M059J (cell line): ENCODE results near the gene AGBL4. TPM values are rescaled to one million over a fixed set of nuclear protein-coding genes. Genes with fewer than 3 reads are reported as not detected.

Source experiments
- DNase-seq: peaks from one replicate; pipeline ENCODE4 v3.0.0-alpha.2; 2012; ENCODE audit warnings: low read depth
- total RNA-seq: library from RNA; depleted of rRNA; stranded (reverse); fragments of >200 nt; shearing (Covaris generic); gene quantifications from 2 replicates; pipeline ENCODE4 v1.2.3, GENCODE V29; 2014

The AGBL4 gene
- total RNA-seq, 1 experiment from 2014 or later, result not detected

GRCh38 chr1:48765335-48765734 is 1258.4 kb downstream of the AGBL4 start:
- no peak for DNase-seq

- DNase-seq, result no peak
Measured at GRCh38 chr1:48761986-48762385, 1261.8 kb downstream of the AGBL4 start.

GRCh38 chr1:48761411-48761810 is 1262.3 kb downstream of the AGBL4 start:
- DNase-seq, result peak; percentile 6

- DNase-seq, result no peak
Measured at GRCh38 chr1:48760857-48761256, 1262.9 kb downstream of the AGBL4 start.

GRCh38 chr1:48758976-48759375 is 1264.8 kb downstream of the AGBL4 start:
- no peak for DNase-seq

GRCh38 chr1:48757363-48757762 is 1266.4 kb downstream of the AGBL4 start:
- DNase-seq, result no peak

- DNase-seq, result no peak
Measured at GRCh38 chr1:48756683-48757316, 1267.0 kb downstream of the AGBL4 start.

- no peak for DNase-seq
Measured at GRCh38 chr1:48753293-48753692, 1270.5 kb downstream of the AGBL4 start.

GRCh38 chr1:48750109-48750508 is 1273.6 kb downstream of the AGBL4 start:
- DNase-seq, result no peak

GRCh38 chr1:48749068-48749467 is 1274.7 kb downstream of the AGBL4 start:
- no peak for DNase-seq

- no peak for DNase-seq
Measured at GRCh38 chr1:48746906-48747305, 1276.8 kb downstream of the AGBL4 start.

- DNase-seq, result no peak
Measured at GRCh38 chr1:48744032-48744431, 1279.7 kb downstream of the AGBL4 start.

- DNase-seq, result no peak
Measured at GRCh38 chr1:48743480-48743879, 1280.3 kb downstream of the AGBL4 start.

- no peak for DNase-seq
Measured at GRCh38 chr1:48741380-48741779, 1282.4 kb downstream of the AGBL4 start.

- no peak for DNase-seq
Measured at GRCh38 chr1:48740621-48741020, 1283.1 kb downstream of the AGBL4 start.

- no peak for DNase-seq
Measured at GRCh38 chr1:48739091-48739490, 1284.7 kb downstream of the AGBL4 start.

- no peak for DNase-seq
Measured at GRCh38 chr1:48738356-48738755, 1285.4 kb downstream of the AGBL4 start.

- no peak for DNase-seq
Measured at GRCh38 chr1:48735796-48736195, 1288.0 kb downstream of the AGBL4 start.

GRCh38 chr1:48730164-48730910 is 1293.4 kb downstream of the AGBL4 start:
- no peak for DNase-seq

GRCh38 chr1:48728584-48728983 is 1295.2 kb downstream of the AGBL4 start:
- no peak for DNase-seq

- DNase-seq, result no peak
Measured at GRCh38 chr1:48726557-48727215, 1297.1 kb downstream of the AGBL4 start.

- no peak for DNase-seq
Measured at GRCh38 chr1:48726139-48726538, 1297.6 kb downstream of the AGBL4 start.
